ENCODE results near the gene SLC25A33. TPM values are rescaled to one million over a fixed set of nuclear protein-coding genes. Genes with fewer than 3 reads are reported as not detected.

The SLC25A33 gene
- 4.7 TPM for polyA plus RNA-seq (2013, experiment 1 of 2)
- 4.9 TPM for polyA plus RNA-seq (2013, experiment 2 of 2)

GRCh38 chr1:9539165-9539828, at the start of gene SLC25A33:
TSS of gene SLC25A33 (plus strand) at chr1:9539465. CDS start at chr1:9539692, 227 bp downstream.
- Histone ChIP-seq H2AK5ac (ENCODE audit: low read length, severe bottlenecking) (no peak within 1 kb of the TSS), H3K36me3 (ENCODE audit: control insufficient read depth in 1 of 2, insufficient read depth in 2 of 2, low read depth in 1 of 2, low read length in 2 of 2) (no peaks in the 10 kb centered on the region), H3K27ac (ENCODE audit: low read length, poor library complexity, severe bottlenecking) (no peak within 1 kb of the TSS), H2BK120ac (ENCODE audit: low read depth, low read length) (peak within 1 kb of the TSS; percentile 89), H3K27me3 (ENCODE audit: control insufficient read depth in 1 of 2, insufficient read depth in 1 of 2, low read length in 2 of 2) (no peaks in the 10 kb centered on the region), H3K9ac (ENCODE audit: low read length) (peak within 1 kb of the TSS; percentile 92), H3K4me2 (ENCODE audit: low read length, poor library complexity, severe bottlenecking) (peak within 1 kb of the TSS; percentile 81), H4K8ac (ENCODE audit: low read length) (peak within 1 kb of the TSS; percentile 45), H3K18ac (ENCODE audit: low read depth in 1 of 2, low read length in 2 of 2) (peak within 1 kb of the TSS; percentile 63 to 76), H3K9me3 (ENCODE audit: control insufficient read depth, low read length) (no peaks in the 10 kb centered on the region), H3K4ac (ENCODE audit: low read depth in 1 of 2, low read length in 2 of 2) (peak within 1 kb of the TSS; percentile 29 to 64), H2AFZ (ENCODE audit: low read depth, low read length) (peak within 1 kb of the TSS; percentile 67), H3K23ac (ENCODE audit: low read length in 2 of 2) (peak within 1 kb of the TSS in 1 of 2 experiments; percentile 5), H2BK12ac (ENCODE audit: low read length in 2 of 2) (peak within 1 kb of the TSS in 1 of 2 experiments; percentile 52), H3K14ac (ENCODE audit: low read length in 2 of 2) (peak within 1 kb of the TSS in 1 of 2 experiments; percentile 73), H2BK15ac (ENCODE audit: low read depth, poor library complexity, severe bottlenecking) (peak within 1 kb of the TSS; percentile 64), H3K4me3 (ENCODE audit: insufficient read depth in 1 of 2, low read depth in 1 of 2, low read length in 2 of 2) (peak within 1 kb of the TSS; percentile 67 to 88), H2BK5ac (ENCODE audit: low read depth, low read length, poor library complexity, severe bottlenecking) (no peak within 1 kb of the TSS), H3K79me1 (replicated peaks; ENCODE audit: low read length, poor library complexity, severe bottlenecking) (peaks cover 6% of the 10 kb centered on the region), H3K4me1 (ENCODE audit: control insufficient read depth, insufficient read depth, low read depth, low read length) (peaks cover 8% of the 10 kb centered on the region), H4K91ac (ENCODE audit: low read length) (peak within 1 kb of the TSS; percentile 28)
- peak; percentile 97 for DNase-seq
- WGBS: under 1% methylated on average over 35 of the region's 92 CpGs

GRCh38 chr1:9490605-9491339, 48.5 kb upstream of the SLC25A33 start:
- Histone ChIP-seq H3K4me2 (ENCODE audit: low read length, poor library complexity, severe bottlenecking) (no peak overlapping the region), H4K8ac (ENCODE audit: low read length) (no peak overlapping the region), H2BK15ac (ENCODE audit: low read depth, poor library complexity, severe bottlenecking) (no peak overlapping the region), H3K4me3 (ENCODE audit: insufficient read depth in 1 of 2, low read depth in 1 of 2, low read length in 2 of 2) (no peak overlapping the region), H4K91ac (ENCODE audit: low read length) (no peak overlapping the region), H3K4me1 (ENCODE audit: control insufficient read depth, insufficient read depth, low read depth, low read length) (peaks cover 8% of the 10 kb centered on the region), H2BK120ac (ENCODE audit: low read depth, low read length) (no peak overlapping the region), H3K36me3 (ENCODE audit: control insufficient read depth in 1 of 2, insufficient read depth in 2 of 2, low read depth in 1 of 2, low read length in 2 of 2) (no peaks in the 10 kb centered on the region), H2BK12ac (ENCODE audit: low read length in 2 of 2) (peak overlapping the region in 1 of 2 experiments; percentile 47), H2AK5ac (ENCODE audit: low read length, severe bottlenecking) (no peak overlapping the region), H3K18ac (ENCODE audit: low read depth in 1 of 2, low read length in 2 of 2) (no peak overlapping the region), H2AFZ (ENCODE audit: low read depth, low read length) (no peak overlapping the region), H2BK5ac (ENCODE audit: low read depth, low read length, poor library complexity, severe bottlenecking) (no peak overlapping the region), H3K27me3 (ENCODE audit: control insufficient read depth in 1 of 2, insufficient read depth in 1 of 2, low read length in 2 of 2) (peaks cover 0 to 14% of the 10 kb centered on the region in 2 experiments), H3K14ac (ENCODE audit: low read length in 2 of 2) (peak overlapping the region in 1 of 2 experiments; percentile 41), H3K23ac (ENCODE audit: low read length in 2 of 2) (no peak overlapping the region), H3K79me1 (replicated peaks; ENCODE audit: low read length, poor library complexity, severe bottlenecking) (no peaks in the 10 kb centered on the region), H3K9me3 (ENCODE audit: control insufficient read depth, low read length) (no peaks in the 10 kb centered on the region), H3K4ac (ENCODE audit: low read depth in 1 of 2, low read length in 2 of 2) (no peak overlapping the region), H3K27ac (ENCODE audit: low read length, poor library complexity, severe bottlenecking) (no peak overlapping the region), H3K9ac (ENCODE audit: low read length) (no peak overlapping the region)
- 53% methylated on average over 20 of the region's 20 CpGs for WGBS
- DNase-seq: peak; percentile 81

GRCh38 chr1:9493326-9493725, 45.9 kb upstream of the SLC25A33 start:
- Histone ChIP-seq H3K27me3 (ENCODE audit: control insufficient read depth in 1 of 2, insufficient read depth in 1 of 2, low read length in 2 of 2) (peaks cover 0 to 3% of the 10 kb centered on the region in 2 experiments), H2BK12ac (ENCODE audit: low read length in 2 of 2) (no peak overlapping the region), H2BK5ac (ENCODE audit: low read depth, low read length, poor library complexity, severe bottlenecking) (no peak overlapping the region), H2AK5ac (ENCODE audit: low read length, severe bottlenecking) (no peak overlapping the region), H3K4ac (ENCODE audit: low read depth in 1 of 2, low read length in 2 of 2) (no peak overlapping the region), H3K14ac (ENCODE audit: low read length in 2 of 2) (no peak overlapping the region), H4K8ac (ENCODE audit: low read length) (no peak overlapping the region), H3K9me3 (ENCODE audit: control insufficient read depth, low read length) (no peaks in the 10 kb centered on the region), H3K4me1 (ENCODE audit: control insufficient read depth, insufficient read depth, low read depth, low read length) (peaks cover 8% of the 10 kb centered on the region), H3K18ac (ENCODE audit: low read depth in 1 of 2, low read length in 2 of 2) (no peak overlapping the region), H2BK15ac (ENCODE audit: low read depth, poor library complexity, severe bottlenecking) (no peak overlapping the region), H3K4me3 (ENCODE audit: insufficient read depth in 1 of 2, low read depth in 1 of 2, low read length in 2 of 2) (no peak overlapping the region), H3K36me3 (ENCODE audit: control insufficient read depth in 1 of 2, insufficient read depth in 2 of 2, low read depth in 1 of 2, low read length in 2 of 2) (no peaks in the 10 kb centered on the region), H3K79me1 (replicated peaks; ENCODE audit: low read length, poor library complexity, severe bottlenecking) (no peaks in the 10 kb centered on the region), H3K4me2 (ENCODE audit: low read length, poor library complexity, severe bottlenecking) (no peak overlapping the region), H3K27ac (ENCODE audit: low read length, poor library complexity, severe bottlenecking) (no peak overlapping the region), H2BK120ac (ENCODE audit: low read depth, low read length) (no peak overlapping the region), H2AFZ (ENCODE audit: low read depth, low read length) (no peak overlapping the region), H4K91ac (ENCODE audit: low read length) (peak overlapping the region; percentile 3), H3K23ac (ENCODE audit: low read length in 2 of 2) (no peak overlapping the region), H3K9ac (ENCODE audit: low read length) (no peak overlapping the region)
- DNase-seq: no peak
- WGBS: 98% methylated on average over 5 of the region's 6 CpGs

Measured in mesenchymal stem cell (in vitro differentiated cells and primary cell).